ENCODE measurements around the gene CRADD. TPM values are rescaled to one million over a fixed set of nuclear protein-coding genes. Genes with fewer than 3 reads are reported as not detected.

Gene CRADD
- total and polyA plus RNA-seq, 2 donors (not counting 3 experiments of a cell fraction or from before 2014, with no cell fraction given): 11.7 to 14.5 TPM

DNA sequence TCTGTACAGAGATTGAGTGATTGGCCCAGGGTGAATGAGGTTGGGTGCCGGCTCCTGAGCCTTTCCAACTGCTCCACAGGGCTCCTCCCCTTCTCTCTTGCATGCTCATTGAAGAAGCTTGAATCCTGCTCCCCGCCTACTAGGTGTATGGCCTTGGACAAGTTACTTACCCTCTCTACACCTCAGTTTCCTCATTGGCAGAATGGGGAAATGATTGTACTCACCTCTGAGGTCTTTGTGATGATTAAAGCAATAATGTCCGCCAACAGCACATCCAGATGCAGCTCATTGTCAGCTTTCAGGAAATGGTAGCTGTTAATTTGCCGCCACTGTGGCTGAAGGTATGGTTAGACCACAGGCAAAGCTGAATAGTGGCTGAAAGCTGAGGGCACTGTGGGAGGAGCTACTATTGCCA lies 174.1 kb downstream of the CRADD start:
- Histone ChIP-seq H4K20me1 (replicated peaks; ENCODE audit: control insufficient read depth, extremely low read depth, insufficient read depth, low read length) (no peaks in the 10 kb centered on the region), H3K27me3 (ENCODE audit: control insufficient read depth in 2 of 2, insufficient read depth in 2 of 2, low read length in 2 of 2) (no peaks in the 10 kb centered on the region), H3K4me2 (ENCODE audit: insufficient read depth, low read length) (no peak overlapping the region), H3K4me3 (replicated peaks in 1 of 3; ENCODE audit: insufficient read depth in 1 of 3, low read depth in 1 of 3, low read length in 3 of 3) (no peak overlapping the region), H3K27ac (ENCODE audit: insufficient read depth, low read depth, low read length) (no peak overlapping the region), H2AFZ (ENCODE audit: low read depth, low read length) (no peak overlapping the region), H3K9ac (replicated peaks; ENCODE audit: extremely low read depth, insufficient read depth, low read length) (no peak overlapping the region), H3K36me3 (ENCODE audit: control insufficient read depth in 2 of 2, extremely low read depth in 1 of 2, insufficient read depth in 2 of 2, low read length in 2 of 2) (no peaks in the 10 kb centered on the region), H3K9me3 (replicated peaks; ENCODE audit: control insufficient read depth, insufficient read depth, low read length) (no peaks in the 10 kb centered on the region), H3K79me2 (ENCODE audit: control insufficient read depth, insufficient read depth, low read length) (no peaks in the 10 kb centered on the region), H3K9me1 (replicated peaks; ENCODE audit: control insufficient read depth, extremely low read depth, insufficient read depth, low read length) (no peaks in the 10 kb centered on the region), H3K4me1 (ENCODE audit: control insufficient read depth, extremely low read depth, insufficient read depth, low read length) (peaks cover 5% of the 10 kb centered on the region)
- TF ChIP-seq CTCF (IDR thresholded peaks at IDR 0.05; ENCODE audit: extremely low read depth in 1 of 2, insufficient read depth in 1 of 2, low read depth in 1 of 2, low read length in 2 of 2): no peak
- no peak for TF ChIP-seq EZH2 (IDR thresholded peaks at IDR 0.05; ENCODE audit: borderline replicate concordance, low read depth, low read length, severe bottlenecking)
- no peak for TF ChIP-seq POLR2AphosphoS5 (IDR thresholded peaks at IDR 0.05; ENCODE audit: insufficient read depth, low read depth, low read length)
- TF ChIP-seq POLR2A (IDR thresholded peaks at IDR 0.05; ENCODE audit: low read depth, low read length): no peak
- TF ChIP-seq, protein P1, sequence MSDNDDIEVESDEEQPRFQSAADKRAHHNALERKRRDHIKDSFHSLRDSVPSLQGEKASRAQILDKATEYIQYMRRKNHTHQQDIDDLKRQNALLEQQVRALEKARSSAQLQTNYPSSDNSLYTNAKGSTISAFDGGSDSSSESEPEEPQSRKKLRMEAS (IDR thresholded peaks at IDR 0.05; ENCODE audit: insufficient read depth, insufficient read length): no peak
- no peak for TF ChIP-seq MYC (IDR thresholded peaks at IDR 0.05; ENCODE audit: low read depth, low read length)
- TF ChIP-seq GATA2 (IDR thresholded peaks at IDR 0.05; ENCODE audit: insufficient read depth, insufficient read length, low read depth, low read length): no peak
- no peak for TF ChIP-seq JUN (IDR thresholded peaks at IDR 0.05; ENCODE audit: borderline replicate concordance, insufficient read depth, insufficient read length, low read depth)
- TF ChIP-seq FOS (IDR thresholded peaks at IDR 0.05; ENCODE audit: borderline replicate concordance, insufficient read depth, low read length): no peak
- DNase-seq (ENCODE audit: low read depth, low spot score): no peak
- dilution Hi-C loops (cut with MboI; ENCODE audit: extremely low pct_ligation_motif_present, low sequenced_read_pairs) (no loop called here), intact Hi-C loops (cut with micrococcal nuclease) (no loop called here)
- FAIRE-seq: no peak
- CTCF ChIA-PET: interaction anchor here (1.3 to 1.5 kb wide), 2 partner anchors 9 to 250 kb away, joined by 3 to 4 read pairs; no protein-coding TSS in a partner anchor
- no TSS peak for BruUV-seq (replicated peaks)
- POLR2A ChIA-PET: no interaction called here
